ENCODE data around the gene CCDC8.
A peak's percentile ranks its signal among the peaks of the same experiment; 100 is the strongest.

CCDC8 gene

DNA sequence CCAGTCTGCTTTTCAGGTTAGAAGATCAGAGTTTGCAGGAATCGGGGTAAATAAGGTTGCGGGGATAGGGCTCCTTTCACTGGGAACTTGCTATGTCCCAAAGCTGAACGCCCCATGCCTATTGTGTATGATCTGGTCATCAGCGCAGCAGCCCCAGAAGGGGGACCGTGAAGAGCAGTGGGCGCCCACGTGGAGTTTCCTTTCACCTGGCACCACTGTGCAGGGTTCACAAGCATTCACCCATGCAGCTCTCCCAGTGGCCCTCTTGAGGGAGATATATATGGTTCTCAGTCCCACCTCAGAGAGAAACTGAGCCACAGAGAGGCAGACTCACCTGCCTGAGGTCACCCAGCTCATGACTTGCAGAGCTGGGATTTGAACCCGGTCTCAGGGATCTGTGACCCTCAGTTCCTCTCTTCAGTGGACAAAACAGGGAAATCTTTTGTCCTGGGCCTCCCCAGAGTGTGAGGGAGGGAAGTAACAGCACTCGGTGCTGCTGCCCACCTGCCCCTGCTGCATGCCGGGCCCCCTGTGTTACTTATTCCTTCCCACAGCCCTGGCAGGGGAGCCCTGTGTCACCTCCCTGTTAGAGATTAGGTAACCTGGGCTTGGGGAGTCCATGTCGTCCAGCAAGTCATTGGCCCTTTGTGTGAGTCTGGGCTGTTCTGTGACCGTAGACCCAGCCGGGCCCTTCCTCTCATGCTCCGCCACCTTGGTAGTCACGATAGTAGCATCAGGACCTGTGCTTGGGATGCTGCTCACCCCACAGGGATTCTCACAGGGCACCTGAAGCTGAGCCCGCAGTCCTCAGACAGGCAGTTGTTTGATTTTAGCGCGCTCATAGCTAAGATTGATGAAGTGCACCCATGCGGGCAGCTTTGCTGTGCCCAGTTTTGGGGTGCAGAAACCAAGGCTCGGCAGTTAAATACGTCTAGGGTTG is 38.6 kb downstream of the CCDC8 start:
- TF ChIP-seq TAF1 (IDR thresholded peaks at IDR 0.05; ENCODE audit: borderline replicate concordance, low read depth, low read length) = no peak
- no peak for TF ChIP-seq POLR2AphosphoS5 (IDR thresholded peaks at IDR 0.05; ENCODE audit: low read depth, low read length)
- TF ChIP-seq POLR2A (IDR thresholded peaks at IDR 0.05; ENCODE audit: low read depth, low read length) = no peak
- FAIRE-seq = no peak
- no peak for DNase-seq (ENCODE audit: insufficient read length)

DNA sequence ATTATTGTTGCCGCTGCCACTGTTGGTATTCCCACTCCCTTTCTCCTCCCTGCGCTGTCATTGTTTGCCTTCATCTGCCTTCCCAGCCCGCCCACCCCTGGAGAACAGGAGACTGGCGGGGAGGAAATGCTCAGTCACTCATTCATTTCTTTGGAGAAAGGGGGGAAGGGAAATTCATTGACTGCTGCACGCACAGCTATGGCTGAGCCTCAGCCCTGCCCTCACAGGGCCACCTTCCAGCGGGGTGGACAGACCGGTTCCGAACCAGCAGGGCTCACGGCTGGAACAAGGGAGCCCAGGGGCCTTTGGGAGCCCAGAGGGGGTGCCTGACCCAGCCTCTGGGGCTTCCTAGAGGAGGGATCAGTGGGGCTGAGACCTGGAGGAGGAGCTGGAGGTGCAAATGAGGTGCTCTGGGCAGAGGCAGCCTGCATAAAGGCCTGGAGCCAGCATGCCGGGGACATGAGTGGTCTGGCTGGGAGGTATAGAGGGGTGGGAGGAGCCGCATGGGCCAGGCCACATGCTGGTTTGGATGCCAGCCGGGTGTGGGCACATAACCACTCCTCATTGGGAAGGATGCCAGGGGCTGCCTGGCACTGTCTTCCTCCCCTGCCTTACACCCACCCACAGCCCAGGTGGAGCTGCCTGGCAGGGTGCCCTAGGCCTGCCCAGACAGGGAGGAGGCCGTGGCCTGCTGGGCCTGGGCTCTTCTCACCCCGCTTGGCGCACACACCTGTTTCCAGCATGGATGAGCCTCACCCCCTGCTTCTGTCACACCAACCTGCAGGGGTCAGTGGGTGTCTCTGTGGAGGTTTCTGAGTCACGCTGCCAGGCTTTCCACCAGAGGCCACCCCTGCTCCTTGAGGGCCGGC is 39.6 kb downstream of the CCDC8 start:
- TF ChIP-seq POLR2A (IDR thresholded peaks at IDR 0.05; ENCODE audit: low read depth, low read length) = no peak
- TF ChIP-seq POLR2AphosphoS5 (IDR thresholded peaks at IDR 0.05; ENCODE audit: low read depth, low read length) = no peak
- TF ChIP-seq TAF1 (IDR thresholded peaks at IDR 0.05; ENCODE audit: borderline replicate concordance, low read depth, low read length) = no peak
- no peak for FAIRE-seq
- no peak for DNase-seq (ENCODE audit: insufficient read length)

DNA sequence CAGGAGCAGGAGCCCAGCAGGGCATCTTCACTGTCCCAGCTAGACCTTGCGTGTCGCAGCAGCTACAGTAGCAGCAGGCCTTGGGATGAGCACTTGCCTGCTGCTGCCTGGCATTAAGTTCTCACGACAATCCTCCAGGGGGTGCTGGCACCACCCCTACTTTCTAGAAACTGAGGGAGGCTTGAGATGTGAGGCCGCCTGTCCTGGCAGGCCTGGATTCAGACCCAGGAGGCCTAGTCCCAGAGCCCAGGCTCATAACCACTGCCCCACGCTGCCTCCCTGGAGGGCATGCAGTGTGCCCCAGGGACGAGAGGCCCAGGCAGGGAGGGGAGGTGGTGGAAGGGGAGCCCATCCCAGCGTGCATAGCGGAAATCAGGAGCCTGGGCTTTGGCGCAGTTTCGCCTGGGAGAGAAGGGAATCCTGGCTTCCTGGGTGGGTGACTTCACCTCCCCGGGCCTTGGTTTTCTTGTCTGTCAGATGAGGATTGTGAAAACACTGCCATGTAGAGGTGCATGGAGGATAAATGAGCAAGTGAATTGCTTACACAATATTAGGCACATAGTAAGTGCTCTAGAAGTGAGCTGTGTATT is 40.4 kb downstream of the CCDC8 start:
- FAIRE-seq (no peak), DNase-seq (ENCODE audit: insufficient read length) (no peak)
- TF ChIP-seq TAF1 (IDR thresholded peaks at IDR 0.05; ENCODE audit: borderline replicate concordance, low read depth, low read length) (no peak), POLR2A (IDR thresholded peaks at IDR 0.05; ENCODE audit: low read depth, low read length) (no peak), POLR2AphosphoS5 (IDR thresholded peaks at IDR 0.05; ENCODE audit: low read depth, low read length) (no peak)

DNA sequence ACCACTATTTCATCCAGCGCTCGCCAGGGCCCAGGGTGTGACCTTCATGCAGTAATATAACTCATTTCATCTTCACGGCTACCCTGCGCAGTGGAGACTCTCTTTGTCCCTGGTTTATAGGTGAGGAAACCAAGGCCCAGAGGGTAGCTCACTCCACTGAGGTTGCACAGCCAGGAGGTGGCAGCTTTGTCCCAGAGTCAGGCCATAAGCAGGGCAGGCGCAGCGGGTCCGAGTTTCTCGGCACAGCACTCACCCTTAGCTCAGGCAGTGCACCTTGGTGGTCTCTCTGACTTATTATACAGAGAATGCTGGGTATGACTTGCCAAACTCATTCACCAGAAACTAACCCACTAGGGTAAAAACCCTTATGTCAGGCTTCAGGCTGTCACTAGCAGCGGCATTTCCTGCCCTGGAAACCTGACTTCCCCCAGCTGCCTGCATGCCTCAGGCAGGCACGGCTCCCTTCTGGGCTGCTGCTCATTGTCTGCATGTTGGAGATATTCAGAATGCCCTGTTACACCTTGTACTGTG is 41.9 kb downstream of the CCDC8 start:
- no peak for DNase-seq (ENCODE audit: insufficient read length)
- peak; percentile 91 for FAIRE-seq
- TF ChIP-seq TAF1 (IDR thresholded peaks at IDR 0.05; ENCODE audit: borderline replicate concordance, low read depth, low read length) (no peak), POLR2A (IDR thresholded peaks at IDR 0.05; ENCODE audit: low read depth, low read length) (no peak), POLR2AphosphoS5 (IDR thresholded peaks at IDR 0.05; ENCODE audit: low read depth, low read length) (no peak)

DNA sequence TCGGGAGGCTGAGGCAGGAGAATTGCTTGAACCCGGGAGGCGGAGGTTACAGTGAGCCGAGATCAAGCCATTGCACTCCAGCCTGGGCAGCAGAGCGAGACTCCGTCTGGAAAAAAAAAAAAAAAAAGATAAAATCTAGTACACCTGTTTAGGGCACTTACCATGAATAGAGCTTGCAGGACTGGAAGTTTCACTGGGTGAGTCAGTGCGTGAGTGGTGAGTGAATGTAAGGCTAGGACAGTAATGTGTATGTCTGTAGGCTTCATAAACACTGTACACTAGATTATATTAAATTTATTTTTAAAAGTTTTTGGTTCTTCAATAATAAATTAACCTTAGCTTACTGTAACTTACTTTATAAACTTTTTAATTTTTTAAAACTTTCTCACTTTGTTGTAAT is 43.5 kb downstream of the CCDC8 start:
- TF ChIP-seq POLR2A (IDR thresholded peaks at IDR 0.05; ENCODE audit: low read depth, low read length) = no peak
- TF ChIP-seq POLR2AphosphoS5 (IDR thresholded peaks at IDR 0.05; ENCODE audit: low read depth, low read length) = no peak
- no peak for TF ChIP-seq TAF1 (IDR thresholded peaks at IDR 0.05; ENCODE audit: borderline replicate concordance, low read depth, low read length)
- no peak for DNase-seq (ENCODE audit: insufficient read length)
- no peak for FAIRE-seq

DNA sequence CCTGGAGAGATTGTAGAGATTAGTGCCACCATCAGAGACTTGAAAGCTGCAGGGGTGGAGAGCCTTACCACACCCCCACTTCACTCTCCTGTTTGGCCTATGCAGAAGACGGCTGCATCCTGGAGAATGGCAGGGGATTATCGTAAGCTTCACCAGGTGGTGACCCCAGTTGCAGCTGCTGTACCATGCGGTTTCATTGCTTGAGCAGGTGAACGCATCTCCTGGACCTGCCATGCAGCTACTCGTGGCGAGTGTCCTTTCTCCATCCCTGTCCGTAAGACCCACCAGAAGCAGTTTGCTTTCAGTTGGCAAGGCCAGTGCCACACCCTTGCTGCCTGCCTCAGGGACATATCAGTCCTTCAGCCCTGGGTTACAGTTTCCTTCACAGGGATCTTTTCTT is 45.2 kb downstream of the CCDC8 start:
- no peak for DNase-seq (ENCODE audit: insufficient read length)
- TF ChIP-seq POLR2AphosphoS5 (IDR thresholded peaks at IDR 0.05; ENCODE audit: low read depth, low read length) = no peak
- no peak for TF ChIP-seq TAF1 (IDR thresholded peaks at IDR 0.05; ENCODE audit: borderline replicate concordance, low read depth, low read length)
- FAIRE-seq = no peak

DNA sequence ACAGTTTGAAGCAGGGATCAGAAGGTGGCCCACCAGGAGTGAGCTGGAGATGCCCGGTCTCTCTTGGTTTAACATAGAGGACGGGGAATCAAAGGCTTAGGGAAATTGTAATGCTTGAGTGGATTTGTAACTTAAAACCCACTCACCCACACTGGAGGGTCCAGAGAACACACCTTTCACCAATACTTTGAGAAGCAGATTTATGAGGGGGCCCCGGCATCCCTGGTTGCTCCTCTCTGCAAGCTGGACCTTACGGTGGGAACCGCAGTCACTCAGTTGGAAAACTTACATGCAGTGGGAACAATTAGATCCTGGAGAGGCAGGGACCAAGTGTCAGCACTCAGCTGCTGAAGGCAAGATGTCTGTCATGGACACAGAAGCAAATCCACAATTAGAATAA is 45.9 kb downstream of the CCDC8 start:
- DNase-seq (ENCODE audit: insufficient read length) (no peak), FAIRE-seq (no peak)
- TF ChIP-seq POLR2AphosphoS5 (IDR thresholded peaks at IDR 0.05; ENCODE audit: low read depth, low read length) = no peak
- TF ChIP-seq TAF1 (IDR thresholded peaks at IDR 0.05; ENCODE audit: borderline replicate concordance, low read depth, low read length) = no peak
- no peak for TF ChIP-seq POLR2A (IDR thresholded peaks at IDR 0.05; ENCODE audit: low read depth, low read length)

DNA sequence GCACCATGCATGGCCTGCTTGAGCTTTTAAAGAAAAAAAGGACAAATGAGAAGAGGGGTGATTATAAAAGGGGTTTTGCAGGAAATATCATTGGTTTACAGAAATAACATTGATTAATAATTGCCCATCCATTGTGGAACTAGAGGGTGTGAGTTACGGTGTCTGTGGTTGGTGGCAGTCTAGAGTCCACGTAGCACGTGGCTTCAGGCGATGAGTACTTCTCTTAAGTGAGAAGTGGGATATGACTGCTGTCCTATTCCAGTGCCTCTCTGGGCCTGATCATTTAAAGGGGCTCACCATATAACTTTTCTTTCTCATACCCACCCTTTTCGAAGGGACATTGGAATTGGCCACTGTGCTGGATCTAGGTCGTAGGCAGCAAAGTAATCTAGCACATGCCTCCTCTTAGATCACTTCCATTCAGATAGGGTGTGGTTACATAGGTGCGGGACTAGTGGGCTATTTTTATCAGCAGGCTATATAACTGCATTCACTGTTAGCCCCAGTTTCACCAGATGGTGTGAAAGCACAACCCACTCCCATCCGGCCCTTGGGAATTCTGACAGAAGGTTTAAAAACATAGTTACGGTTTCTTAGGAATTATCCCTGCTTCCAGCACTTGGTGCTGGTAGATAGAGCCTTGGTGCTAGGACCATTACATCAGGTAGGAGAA is 46.6 kb downstream of the CCDC8 start:
- DNase-seq (ENCODE audit: insufficient read length) (no peak), FAIRE-seq (no peak)
- TF ChIP-seq POLR2AphosphoS5 (IDR thresholded peaks at IDR 0.05; ENCODE audit: low read depth, low read length) = no peak
- no peak for TF ChIP-seq TAF1 (IDR thresholded peaks at IDR 0.05; ENCODE audit: borderline replicate concordance, low read depth, low read length)
- TF ChIP-seq POLR2A (IDR thresholded peaks at IDR 0.05; ENCODE audit: low read depth, low read length) = no peak

DNA sequence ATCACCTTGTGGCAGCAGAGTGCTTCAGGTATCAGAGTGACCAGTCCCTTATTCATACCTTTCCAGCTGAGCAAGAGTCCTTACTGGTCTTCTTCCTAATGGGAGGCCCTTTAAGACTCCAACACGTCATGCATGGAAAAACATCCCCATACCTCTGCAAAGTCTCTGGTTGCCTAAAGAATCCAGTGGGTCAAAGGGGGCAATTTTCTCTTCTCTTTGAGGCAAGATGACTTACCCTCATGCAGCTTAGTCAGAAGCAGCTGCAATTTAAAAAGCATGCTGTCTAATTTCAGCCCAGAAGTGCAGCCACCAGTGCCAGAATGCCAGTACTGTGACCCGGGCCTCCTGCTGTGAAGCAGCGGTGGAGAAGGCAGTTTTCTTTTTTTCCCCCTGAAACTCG is 47.8 kb downstream of the CCDC8 start:
- TF ChIP-seq TAF1 (IDR thresholded peaks at IDR 0.05; ENCODE audit: borderline replicate concordance, low read depth, low read length) = no peak
- no peak for TF ChIP-seq POLR2A (IDR thresholded peaks at IDR 0.05; ENCODE audit: low read depth, low read length)
- TF ChIP-seq POLR2AphosphoS5 (IDR thresholded peaks at IDR 0.05; ENCODE audit: low read depth, low read length) = no peak
- FAIRE-seq (no peak), DNase-seq (ENCODE audit: insufficient read length) (no peak)

DNA sequence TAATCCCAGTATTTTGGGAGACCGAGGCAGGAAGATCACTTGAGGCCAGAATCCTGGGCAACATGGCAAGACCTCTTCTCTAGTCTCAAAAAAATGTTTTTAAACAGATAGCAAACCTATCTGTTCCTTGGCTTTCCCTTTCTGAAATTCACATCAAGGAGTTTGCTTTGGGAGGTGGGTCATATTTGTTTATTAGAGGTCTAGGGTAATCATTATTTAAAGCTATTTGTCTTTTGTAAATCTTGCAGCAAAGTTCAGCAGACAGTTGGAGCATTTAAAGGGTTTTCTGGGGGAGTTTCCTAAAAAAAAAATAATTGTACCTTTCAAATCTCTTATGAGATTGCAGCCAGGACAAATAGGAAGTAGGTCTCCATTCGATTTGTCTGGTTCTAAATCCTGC is 49.0 kb downstream of the CCDC8 start:
- TF ChIP-seq POLR2A (IDR thresholded peaks at IDR 0.05; ENCODE audit: low read depth, low read length) = no peak
- no peak for DNase-seq (ENCODE audit: insufficient read length)
- FAIRE-seq = no peak

DNA sequence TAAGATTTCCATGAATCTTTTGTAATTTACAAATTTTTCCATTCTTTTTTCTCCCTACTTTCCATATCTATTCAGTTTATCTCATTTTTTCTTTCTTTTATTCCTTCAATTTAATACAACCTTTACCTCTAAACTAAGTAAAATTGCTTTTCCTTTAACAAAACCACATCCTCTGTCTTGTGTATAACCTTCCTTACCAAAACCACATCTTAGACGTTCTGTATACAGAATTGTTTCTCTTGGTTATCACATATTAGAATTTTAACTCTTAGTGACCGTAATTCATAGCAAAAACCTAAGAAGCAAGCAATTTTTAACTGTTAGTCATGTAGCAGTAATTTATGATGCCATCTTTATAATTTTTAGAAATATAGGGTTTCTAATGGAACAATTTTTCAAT is 51.4 kb downstream of the CCDC8 start:
- TF ChIP-seq POLR2A (IDR thresholded peaks at IDR 0.05; ENCODE audit: low read depth, low read length) (no peak), TAF1 (IDR thresholded peaks at IDR 0.05; ENCODE audit: borderline replicate concordance, low read depth, low read length) (no peak), POLR2AphosphoS5 (IDR thresholded peaks at IDR 0.05; ENCODE audit: low read depth, low read length) (no peak)
- FAIRE-seq (no peak), DNase-seq (ENCODE audit: insufficient read length) (no peak)

All from GM12892 (cell line).